GM23248 (cell line): ENCODE data around the gene FTH1. TPM values are rescaled to one million over a fixed set of nuclear protein-coding genes. Genes with fewer than 3 reads are reported as not detected.

Experiments
- DNase-seq: peaks from one replicate; pipeline ENCODE4 v3.0.0-alpha.2; 2015
- H2AFZ ChIP-seq: fragments of 200-600 bp; sonication (generic); 2 replicates; pipeline ENCODE4 v1.6.1; 2016; ENCODE audit warnings: antibody characterized with exemption
- H3F3A ChIP-seq: fragments of 200-600 bp; sonication (generic); 2 replicates; pipeline ENCODE4 v1.6.1; 2016; ENCODE audit warnings: mild to moderate bottlenecking, antibody characterized with exemption, mixed run types; ENCODE audit not compliant: insufficient read depth
- H3K27ac ChIP-seq: fragments of 200-600 bp; sonication (generic); 2 replicates; pipeline ENCODE4 v1.5.1; 2016; ENCODE audit warnings: mild to moderate bottlenecking
- H3K27me3 ChIP-seq: fragments of 200-600 bp; sonication (generic); replicated peaks from 2 replicates; pipeline ENCODE4 v1.6.1; 2016; ENCODE audit warnings: mild to moderate bottlenecking; ENCODE audit not compliant: insufficient read depth
- H3K36me3 ChIP-seq: fragments of 200-600 bp; sonication (generic); 2 replicates; pipeline ENCODE4 v1.6.1; 2016; ENCODE audit warnings: low read depth, mild to moderate bottlenecking
- H3K4me1 ChIP-seq: fragments of 200-600 bp; sonication (generic); 2 replicates; pipeline ENCODE4 v1.6.1; 2016; ENCODE audit warnings: mild to moderate bottlenecking; ENCODE audit not compliant: insufficient read depth
- H3K4me2 ChIP-seq: fragments of 200-600 bp; sonication (generic); one replicate; pipeline ENCODE4 v1.6.1; 2016; ENCODE audit warnings: mild to moderate bottlenecking; ENCODE audit not compliant: unreplicated experiment
- H3K4me3 ChIP-seq: fragments of 200-600 bp; sonication (generic); 2 replicates; pipeline ENCODE4 v1.5.1; 2016; ENCODE audit warnings: mild to moderate bottlenecking
- H3K79me2 ChIP-seq: fragments of 200-600 bp; sonication (generic); 2 replicates; pipeline ENCODE4 v1.6.1; 2016; ENCODE audit warnings: mild to moderate bottlenecking; ENCODE audit not compliant: insufficient read depth
- H3K9ac ChIP-seq: fragments of 200-600 bp; sonication (generic); 2 replicates; pipeline ENCODE4 v1.6.1; 2016; ENCODE audit warnings: mild to moderate bottlenecking
- H3K9me2 ChIP-seq: fragments of 200-600 bp; sonication (generic); 2 replicates; pipeline ENCODE4 v1.6.1; 2016; ENCODE audit warnings: mixed run types, mild to moderate bottlenecking, moderate library complexity; ENCODE audit not compliant: insufficient read depth
- H3K9me3 ChIP-seq: fragments of 200-600 bp; sonication (generic); one replicate; pipeline ENCODE4 v1.6.1; 2017; ENCODE audit warnings: low read depth
- H4K20me1 ChIP-seq: fragments of 200-600 bp; sonication (generic); 2 replicates; pipeline ENCODE4 v1.6.0; 2016; ENCODE audit not compliant: insufficient read depth
- EZH2 ChIP-seq: fragments of 200-600 bp; sonication (generic); IDR thresholded peaks from 2 replicates; pipeline ENCODE4 v1.6.1; 2018; ENCODE audit warnings: antibody characterized with exemption, mild to moderate bottlenecking; ENCODE audit not compliant: insufficient read depth, poor library complexity, severe bottlenecking
- EZH2phosphoT487 ChIP-seq: fragments of 200-600 bp; sonication (generic); IDR thresholded peaks from 2 replicates; pipeline ENCODE4 v1.6.1; 2018; ENCODE audit warnings: antibody characterized with exemption, moderate library complexity, mild to moderate bottlenecking, low read depth; ENCODE audit not compliant: insufficient read depth
- WGBS, 2 experiments: methylation state at CpG; one replicate each; pipeline ENCODE4 v1.1.6; 2015 to 2017; ENCODE audit warnings: low lambda C conversion rate in 2 of 2, low coverage in 1 of 2; ENCODE audit errors: missing lambda C conversion rate in 2 of 2; 5-methylcytosine and 5-hydroxymethylcytosine counted together
- in situ Hi-C: fragments of 300-500 bp; cut with MboI; formaldehyde crosslinking; loops from 2 replicates; pipeline ENCODE4 v1.15.0; 2020
- polyA plus RNA-seq: library from polyadenylated mRNA; unstranded; fragments of >200 nt; fragmentation: Nextera tagmentation; extraction: Ambion mirVana; gene quantifications from 2 replicates; pipeline ENCODE4 v1.2.1, GENCODE V29; 2016
- total RNA-seq: library from RNA; depleted of rRNA; stranded (reverse); fragments of >200 nt; shearing (Covaris generic); gene quantifications from 2 replicates; pipeline ENCODE4 v1.2.3, GENCODE V29; 2014

The FTH1 gene
- total and polyA plus RNA-seq, 2 experiments from 2014 or later: 473 to 10,305 TPM

DNA sequence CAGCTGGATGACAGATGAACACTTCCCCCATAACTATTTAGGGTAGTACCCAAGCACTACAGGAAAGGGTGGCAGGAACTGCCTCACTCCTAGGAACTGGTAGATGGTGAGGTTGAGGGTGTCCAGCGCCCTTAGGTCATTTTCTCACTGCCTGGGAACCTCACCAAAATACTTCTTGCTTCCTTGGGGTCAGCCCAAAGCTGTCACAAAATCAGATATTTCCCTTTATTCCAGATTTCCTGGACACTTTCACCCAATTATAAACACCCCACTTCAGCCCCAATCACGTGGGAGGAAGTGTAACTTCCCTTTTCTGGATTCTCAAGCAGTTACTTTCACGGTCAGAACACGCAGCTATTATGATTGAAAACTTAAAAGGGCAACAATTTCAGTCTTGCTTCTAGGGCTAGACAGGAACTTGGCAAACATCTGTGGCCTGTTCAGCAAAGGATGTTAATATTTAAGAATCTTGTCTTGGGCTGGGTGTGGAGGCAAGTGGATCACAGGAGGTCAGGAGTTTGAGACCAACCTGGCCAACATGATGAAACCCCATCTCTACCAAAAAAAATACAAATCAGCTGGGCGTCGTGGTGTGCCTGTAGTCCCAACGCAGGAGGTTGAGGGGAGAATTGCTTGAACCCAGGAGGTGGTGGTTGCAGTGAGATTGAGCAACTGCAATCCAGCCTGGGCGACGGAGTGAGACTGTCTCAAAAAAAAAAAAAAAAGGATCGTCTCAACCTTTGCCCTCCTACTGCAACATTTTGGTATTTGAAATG is 4.0 kb downstream of the FTH1 start:
- in situ Hi-C loops: no loop called here
- TF ChIP-seq EZH2phosphoT487 (no peak), EZH2 (no peak)
- Histone ChIP-seq H3K9me2 (no peaks in the 10 kb centered on the region), H3K79me2 (peaks cover 39% of the 10 kb centered on the region), H3K9me3 (no peaks in the 10 kb centered on the region), H4K20me1 (peaks cover 16% of the 10 kb centered on the region), H3K4me2 (peak overlapping the region; percentile 96), H3K36me3 (peaks cover 29% of the 10 kb centered on the region), H3F3A (peaks cover 67% of the 10 kb centered on the region), H3K4me3 (peak overlapping the region; percentile 98), H3K9ac (peak overlapping the region; percentile 97; the same call in 1 of the 2 replicates), H3K27me3 (no peaks in the 10 kb centered on the region), H2AFZ (no peak overlapping the region), H3K4me1 (peaks cover 28% of the 10 kb centered on the region), H3K27ac (peak overlapping the region; percentile 55)
- peak; percentile 61 for DNase-seq
- WGBS, 2 experiments: 34 to 37% methylated on average over 10 of the region's 10 CpGs

DNA sequence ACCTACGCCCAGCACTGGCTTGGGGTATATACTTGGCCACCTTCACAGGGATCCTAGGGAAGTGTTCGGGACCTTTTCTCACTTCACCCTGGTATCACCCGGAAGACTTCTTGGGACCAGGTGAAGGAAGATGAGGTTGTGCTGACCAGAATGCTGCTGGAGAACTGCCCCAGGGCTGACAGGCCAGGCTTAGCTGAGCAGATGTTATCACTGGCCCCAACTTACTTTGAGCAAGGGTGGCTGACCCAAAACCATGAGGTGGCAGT is 4.5 kb downstream of the FTH1 start:
- Histone ChIP-seq H3K4me3 (no peak overlapping the region), H3K27ac (peak overlapping the region; percentile 55), H3F3A (peaks cover 63% of the 10 kb centered on the region), H3K9me2 (no peaks in the 10 kb centered on the region), H3K4me1 (peaks cover 28% of the 10 kb centered on the region), H3K9ac (no peak overlapping the region), H2AFZ (no peak overlapping the region), H3K9me3 (no peaks in the 10 kb centered on the region), H3K79me2 (peaks cover 33% of the 10 kb centered on the region), H3K4me2 (no peak overlapping the region), H4K20me1 (peaks cover 16% of the 10 kb centered on the region), H3K27me3 (no peaks in the 10 kb centered on the region), H3K36me3 (peaks cover 29% of the 10 kb centered on the region)
- DNase-seq: no peak
- in situ Hi-C loops: no loop called here
- WGBS, 2 experiments: 92 to 97% methylated on average over 3 of the region's 3 CpGs
- TF ChIP-seq EZH2phosphoT487 (no peak), EZH2 (no peak)

GRCh38 chr11:61962213-61963015 is 5.0 kb downstream of the FTH1 start:
- in situ Hi-C loops: no loop called here
- 77 to 78% methylated on average over 12 of the region's 12 CpGs for WGBS, 2 experiments

DNA sequence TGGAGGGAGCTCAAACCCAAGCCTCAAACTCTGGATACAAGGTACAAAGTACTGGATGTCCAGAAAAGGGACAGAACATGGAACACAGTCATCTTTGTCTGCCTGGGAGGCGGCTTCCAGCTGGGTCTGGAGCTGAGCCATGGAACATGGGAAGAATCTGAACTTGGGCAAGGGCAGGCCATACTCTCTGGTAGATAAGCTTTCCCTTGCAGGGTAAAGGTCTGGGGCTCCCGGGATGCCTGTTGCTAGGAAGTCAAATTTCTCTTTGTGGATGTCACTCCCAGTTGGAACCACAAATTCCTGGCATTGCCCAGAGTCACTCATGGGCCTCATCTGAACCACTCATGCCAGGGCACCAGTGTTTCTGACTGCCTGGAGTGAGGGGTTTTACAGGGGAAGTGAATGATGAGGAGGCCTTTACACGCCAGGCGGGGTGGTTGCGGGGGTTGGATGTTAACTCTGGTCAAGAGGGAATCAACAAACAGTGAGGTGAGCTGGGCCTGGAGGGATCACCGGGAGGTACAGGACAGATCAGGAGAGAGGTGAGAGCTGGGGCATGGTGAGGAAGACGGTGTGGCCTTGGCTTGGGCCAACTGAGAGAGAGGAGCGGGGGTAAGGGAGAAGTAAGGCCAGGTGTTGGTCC is 5.7 kb downstream of the FTH1 start:
- peak; percentile 73 for DNase-seq
- no peak overlapping the region for H3K4me3 ChIP-seq
- no peaks in the 10 kb centered on the region for H3K27me3 ChIP-seq
- no peak overlapping the region for H2AFZ ChIP-seq
- H3K79me2 ChIP-seq: peaks cover 25% of the 10 kb centered on the region
- peaks cover 14% of the 10 kb centered on the region for H4K20me1 ChIP-seq
- peaks cover 28% of the 10 kb centered on the region for H3K4me1 ChIP-seq
- no peak overlapping the region for H3K4me2 ChIP-seq
- H3K36me3 ChIP-seq: peaks cover 32% of the 10 kb centered on the region
- no peaks in the 10 kb centered on the region for H3K9me2 ChIP-seq
- peaks cover 61% of the 10 kb centered on the region for H3F3A ChIP-seq
- H3K9me3 ChIP-seq: no peaks in the 10 kb centered on the region
- in situ Hi-C loops: no loop called here
- WGBS, 2 experiments: 78 to 80% methylated on average over 8 of the region's 8 CpGs
- no peak overlapping the region for H3K9ac ChIP-seq
- H3K27ac ChIP-seq: peak overlapping the region; percentile 55
- TF ChIP-seq EZH2phosphoT487 (no peak), EZH2 (no peak)

More at GRCh38 chr11:61962213-61963015, 5.0 kb downstream of the FTH1 start:
- H3K9me2 ChIP-seq: no peaks in the 10 kb centered on the region
- H3K79me2 ChIP-seq: peaks cover 31% of the 10 kb centered on the region
- peak; percentile 37 for DNase-seq
- H3K4me2 ChIP-seq: no peak overlapping the region
- H2AFZ ChIP-seq: no peak overlapping the region
- no peaks in the 10 kb centered on the region for H3K27me3 ChIP-seq
- H3K9ac ChIP-seq: no peak overlapping the region
- H3K4me1 ChIP-seq: peaks cover 28% of the 10 kb centered on the region
- H3K27ac ChIP-seq: peak overlapping the region; percentile 55
- no peak overlapping the region for H3K4me3 ChIP-seq
- peaks cover 16% of the 10 kb centered on the region for H4K20me1 ChIP-seq
- TF ChIP-seq EZH2phosphoT487: no peak
- TF ChIP-seq EZH2: no peak
- peaks cover 29% of the 10 kb centered on the region for H3K36me3 ChIP-seq
- H3K9me3 ChIP-seq: no peaks in the 10 kb centered on the region
- H3F3A ChIP-seq: peaks cover 63% of the 10 kb centered on the region
